ENCODE results near the gene HMOX1.

DNA sequence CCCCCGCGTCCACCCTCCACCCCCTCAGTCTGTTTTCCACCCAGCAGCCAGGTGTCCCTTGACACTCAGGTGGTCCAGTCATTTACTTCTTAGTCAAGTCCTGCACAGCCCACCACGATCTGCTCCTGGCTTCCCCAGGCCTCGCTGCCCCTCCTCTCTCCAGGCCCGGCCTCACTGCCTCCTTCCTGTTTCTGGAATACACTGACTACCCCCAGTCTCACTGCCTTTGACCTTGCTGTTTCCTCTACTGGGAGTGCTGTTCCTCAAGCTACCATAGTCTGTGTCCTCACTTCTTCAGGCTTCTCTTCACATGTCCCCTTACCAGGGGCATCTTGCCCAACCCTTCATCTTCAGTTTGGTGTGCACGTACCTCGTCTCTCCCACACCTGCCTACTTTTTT is 26.5 kb downstream of the HMOX1 start:
- TF ChIP-seq RNF2 (IDR thresholded peaks at IDR 0.05; ENCODE audit: borderline replicate concordance, low read depth, low read length, missing control alignments, poor library complexity, severe bottlenecking) (no peak), JUN (IDR thresholded peaks at IDR 0.05; ENCODE audit: low read depth, low read length) (no peak), POLR2A (IDR thresholded peaks at IDR 0.05; ENCODE audit: control extremely low read depth in 1 of 2, low read depth in 2 of 2, low read length in 2 of 2) (peak in 1 of 2 experiments; percentile 3; a peak in 1 of 3 replicates), HDAC6 (IDR thresholded peaks at IDR 0.05; ENCODE audit: low read depth, low read length) (no peak), POLR2AphosphoS5 (IDR thresholded peaks at IDR 0.05; ENCODE audit: low read depth, low read length) (no peak), EP300 (IDR thresholded peaks at IDR 0.05; ENCODE audit: borderline replicate concordance in 1 of 2, low read depth in 2 of 2, low read length in 2 of 2) (no peak), SAP30 (IDR thresholded peaks at IDR 0.05; ENCODE audit: insufficient read depth, insufficient replicate concordance, low read length) (no peak), YY1 (IDR thresholded peaks at IDR 0.05; ENCODE audit: low read depth, low read length) (no peak), SP4 (IDR thresholded peaks at IDR 0.05; ENCODE audit: low read length) (no peak), RAD21 (IDR thresholded peaks at IDR 0.05 in 1 of 2, conservative IDR thresholded peaks at IDR 0.05 in 1 of 2; ENCODE audit: low read depth in 2 of 2, low read length in 2 of 2) (no peak)
- TF ChIP-seq, protein P1, sequence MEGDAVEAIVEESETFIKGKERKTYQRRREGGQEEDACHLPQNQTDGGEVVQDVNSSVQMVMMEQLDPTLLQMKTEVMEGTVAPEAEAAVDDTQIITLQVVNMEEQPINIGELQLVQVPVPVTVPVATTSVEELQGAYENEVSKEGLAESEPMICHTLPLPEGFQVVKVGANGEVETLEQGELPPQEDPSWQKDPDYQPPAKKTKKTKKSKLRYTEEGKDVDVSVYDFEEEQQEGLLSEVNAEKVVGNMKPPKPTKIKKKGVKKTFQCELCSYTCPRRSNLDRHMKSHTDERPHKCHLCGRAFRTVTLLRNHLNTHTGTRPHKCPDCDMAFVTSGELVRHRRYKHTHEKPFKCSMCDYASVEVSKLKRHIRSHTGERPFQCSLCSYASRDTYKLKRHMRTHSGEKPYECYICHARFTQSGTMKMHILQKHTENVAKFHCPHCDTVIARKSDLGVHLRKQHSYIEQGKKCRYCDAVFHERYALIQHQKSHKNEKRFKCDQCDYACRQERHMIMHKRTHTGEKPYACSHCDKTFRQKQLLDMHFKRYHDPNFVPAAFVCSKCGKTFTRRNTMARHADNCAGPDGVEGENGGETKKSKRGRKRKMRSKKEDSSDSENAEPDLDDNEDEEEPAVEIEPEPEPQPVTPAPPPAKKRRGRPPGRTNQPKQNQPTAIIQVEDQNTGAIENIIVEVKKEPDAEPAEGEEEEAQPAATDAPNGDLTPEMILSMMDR (IDR thresholded peaks at IDR 0.05; ENCODE audit: control extremely low read depth in 1 of 3, insufficient read depth in 1 of 3, low read depth in 1 of 3, low read length in 3 of 3), result no peak
